OCI-LY1 (cell line): Measurements from ENCODE around the gene HDDC2.
A peak's percentile ranks its signal among the peaks of the same experiment; 100 is the strongest.

Source experiments
- H2AFZ ChIP-seq: fragments of 200-600 bp; sonication (generic), shearing (Covaris generic); 2 replicates; pipeline ENCODE4 v1.6.0; 2014; ENCODE audit warnings: antibody characterized with exemption, mild to moderate bottlenecking, low read length
- H3F3A ChIP-seq: fragments of 200-600 bp; sonication (generic), shearing (Covaris generic); 2 replicates; pipeline ENCODE4 v1.6.0; 2014; ENCODE audit warnings: mild to moderate bottlenecking, antibody characterized with exemption, low read length, moderate library complexity; ENCODE audit not compliant: insufficient read depth
- H3K27ac ChIP-seq: fragments of 200-600 bp; sonication (generic); 2 replicates; pipeline ENCODE4 v1.5.1; 2014; ENCODE audit warnings: low read length, mixed run types, mild to moderate bottlenecking, low read depth; ENCODE audit not compliant: poor library complexity, severe bottlenecking
- H3K27me3 ChIP-seq: fragments of 200-600 bp; sonication (generic); 2 replicates; pipeline ENCODE4 v1.6.0; 2014; ENCODE audit warnings: antibody characterized with exemption, mild to moderate bottlenecking, low read length, moderate library complexity; ENCODE audit not compliant: insufficient read depth
- H3K36me3 ChIP-seq: fragments of 200-600 bp; sonication (generic); 2 replicates; pipeline ENCODE4 v1.6.1; 2014; ENCODE audit warnings: mild to moderate bottlenecking, antibody characterized with exemption, low read length, moderate library complexity, mixed read lengths; ENCODE audit not compliant: insufficient read depth
- H3K4me1 ChIP-seq: fragments of 200-600 bp; sonication (generic); 2 replicates; pipeline ENCODE4 v1.5.1; 2014; ENCODE audit warnings: mild to moderate bottlenecking, low read length, moderate library complexity; ENCODE audit not compliant: insufficient read depth, severe bottlenecking
- H3K4me2 ChIP-seq: fragments of 200-600 bp; sonication (generic), shearing (Covaris generic); 2 replicates; pipeline ENCODE4 v1.6.1; 2014; ENCODE audit warnings: low read length
- H3K4me3 ChIP-seq: fragments of 200-600 bp; sonication (generic); 2 replicates; pipeline ENCODE4 v1.5.1; 2014; ENCODE audit warnings: low read length, low read depth, mild to moderate bottlenecking, mixed read lengths; ENCODE audit not compliant: poor library complexity, severe bottlenecking
- H3K79me2 ChIP-seq: fragments of 200-600 bp; shearing (Covaris generic); 2 replicates; pipeline ENCODE4 v1.6.1; 2016; ENCODE audit warnings: mixed run types, low read length, mixed read lengths; ENCODE audit not compliant: insufficient read depth
- H3K9ac ChIP-seq: fragments of 200-600 bp; sonication (generic), shearing (Covaris generic); 2 replicates; pipeline ENCODE4 v1.6.1; 2014; ENCODE audit warnings: mild to moderate bottlenecking, low read length, mixed read lengths
- H3K9me2 ChIP-seq: fragments of 200-600 bp; sonication (generic), shearing (Covaris generic); 2 replicates; pipeline ENCODE4 v1.6.1; 2014; ENCODE audit warnings: low read depth, mild to moderate bottlenecking, low read length, mixed read lengths
- H3K9me3 ChIP-seq: fragments of 200-600 bp; shearing (Covaris generic); 2 replicates; pipeline ENCODE4 v1.6.1; 2014; ENCODE audit warnings: low read length, mixed read lengths
- H4K20me1 ChIP-seq: fragments of 200-600 bp; sonication (generic), shearing (Covaris generic); 2 replicates; pipeline ENCODE4 v1.6.0; 2016; ENCODE audit warnings: mild to moderate bottlenecking, low read length; ENCODE audit not compliant: insufficient read depth
- CTCF ChIP-seq: fragments of 200-600 bp; sonication (generic), shearing (Covaris generic); IDR thresholded peaks from 2 replicates; pipeline ENCODE4 v1.5.1; 2017; ENCODE audit warnings: mild to moderate bottlenecking, antibody characterized with exemption, low read length, moderate library complexity, mixed read lengths
- EZH2 ChIP-seq: fragments of 200-600 bp; sonication (generic), shearing (Covaris generic); IDR thresholded peaks from 2 replicates; pipeline ENCODE4 v1.8.0; 2017; ENCODE audit warnings: borderline replicate concordance, mixed run types, mild to moderate bottlenecking, antibody characterized with exemption, low read length, moderate library complexity, mixed read lengths

The HDDC2 gene

GRCh38 chr6:125316621-125317020, 14.9 kb upstream of the HDDC2 start:
- Histone ChIP-seq H3F3A (no peaks in the 10 kb centered on the region), H3K4me2 (peak overlapping the region; percentile 21; the same call in 1 of the 2 replicates), H3K36me3 (no peaks in the 10 kb centered on the region), H3K9ac (no peak overlapping the region; the same call in 1 of the 2 replicates), H3K4me1 (peaks cover 35% of the 10 kb centered on the region), H2AFZ (peak overlapping the region; percentile 83; the same call in 1 of the 2 replicates), H3K27me3 (no peaks in the 10 kb centered on the region), H3K79me2 (no peaks in the 10 kb centered on the region), H3K4me3 (no peak overlapping the region), H3K27ac (peak overlapping the region; percentile 44), H3K9me2 (no peaks in the 10 kb centered on the region), H4K20me1 (no peaks in the 10 kb centered on the region), H3K9me3 (no peaks in the 10 kb centered on the region)
- TF ChIP-seq EZH2 (no peak), CTCF (no peak)

DNA sequence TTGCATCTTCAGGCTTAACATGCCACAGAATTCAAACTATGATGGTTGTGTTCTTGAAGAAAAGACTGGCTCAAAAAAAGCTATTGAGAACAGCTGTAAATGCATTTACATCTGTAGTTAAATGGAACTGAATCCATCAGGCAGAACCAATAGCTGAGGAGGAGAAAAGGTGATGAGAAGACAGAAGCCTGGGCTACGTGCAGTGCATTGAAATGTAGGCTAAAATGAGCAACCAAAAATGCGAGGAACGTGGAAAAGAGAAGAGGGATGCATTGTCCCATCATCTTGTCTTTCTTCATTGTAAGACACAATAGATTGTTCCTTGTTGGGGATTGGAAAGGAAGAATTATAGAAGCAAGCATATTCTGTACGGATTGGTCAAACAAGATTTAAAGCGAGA, 13.8 kb upstream of the HDDC2 start:
- Histone ChIP-seq H3K9ac (no peak overlapping the region), H3K27ac (peak overlapping the region; percentile 50), H3K4me3 (no peak overlapping the region), H2AFZ (no peak overlapping the region), H3K9me3 (no peaks in the 10 kb centered on the region), H4K20me1 (no peaks in the 10 kb centered on the region), H3F3A (no peaks in the 10 kb centered on the region), H3K79me2 (no peaks in the 10 kb centered on the region), H3K4me1 (peaks cover 35% of the 10 kb centered on the region), H3K4me2 (peak overlapping the region; percentile 0; the same call in 1 of the 2 replicates), H3K36me3 (no peaks in the 10 kb centered on the region), H3K9me2 (no peaks in the 10 kb centered on the region), H3K27me3 (no peaks in the 10 kb centered on the region)
- no peak for TF ChIP-seq CTCF
- TF ChIP-seq EZH2, result no peak

DNA sequence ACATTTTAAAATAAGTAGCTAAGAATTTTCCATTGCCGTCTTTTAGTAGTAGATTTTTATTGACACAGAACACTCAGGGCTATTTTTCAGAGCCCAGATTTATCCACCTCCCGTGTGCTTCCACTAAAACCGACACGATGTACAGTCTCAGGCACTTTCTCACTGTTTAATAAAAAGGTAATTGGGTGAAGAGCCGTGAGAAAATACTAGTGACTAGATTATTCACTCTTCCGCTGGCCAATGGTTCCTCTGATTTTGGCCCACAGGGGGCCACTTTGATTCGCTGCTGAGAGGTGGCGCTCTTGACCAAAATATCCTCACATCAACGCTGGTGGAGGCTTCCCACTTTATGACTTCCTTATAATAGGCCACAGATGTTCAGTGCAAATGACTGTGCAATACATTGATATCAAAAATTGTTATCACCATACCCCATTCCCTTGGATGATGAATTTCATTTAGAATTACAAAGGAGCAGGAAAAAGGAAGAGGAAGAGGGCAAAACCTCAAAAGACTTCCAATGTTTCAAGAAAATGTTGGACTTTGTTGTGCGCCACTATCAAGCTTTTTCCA, 12.3 kb upstream of the HDDC2 start:
- Histone ChIP-seq H3K4me3 (no peak overlapping the region), H3K36me3 (no peaks in the 10 kb centered on the region), H4K20me1 (no peaks in the 10 kb centered on the region), H3K27ac (peak overlapping the region; percentile 50), H3K27me3 (no peaks in the 10 kb centered on the region), H3K4me1 (peaks cover 35% of the 10 kb centered on the region), H3K9ac (no peak overlapping the region), H3F3A (no peaks in the 10 kb centered on the region), H3K9me2 (no peaks in the 10 kb centered on the region), H3K4me2 (no peak overlapping the region), H3K9me3 (no peaks in the 10 kb centered on the region), H3K79me2 (no peaks in the 10 kb centered on the region), H2AFZ (no peak overlapping the region)
- TF ChIP-seq EZH2, result no peak
- peak; percentile 98 for TF ChIP-seq CTCF
